ENCODE measurements around the gene TMEM235.

Gene TMEM235

DNA sequence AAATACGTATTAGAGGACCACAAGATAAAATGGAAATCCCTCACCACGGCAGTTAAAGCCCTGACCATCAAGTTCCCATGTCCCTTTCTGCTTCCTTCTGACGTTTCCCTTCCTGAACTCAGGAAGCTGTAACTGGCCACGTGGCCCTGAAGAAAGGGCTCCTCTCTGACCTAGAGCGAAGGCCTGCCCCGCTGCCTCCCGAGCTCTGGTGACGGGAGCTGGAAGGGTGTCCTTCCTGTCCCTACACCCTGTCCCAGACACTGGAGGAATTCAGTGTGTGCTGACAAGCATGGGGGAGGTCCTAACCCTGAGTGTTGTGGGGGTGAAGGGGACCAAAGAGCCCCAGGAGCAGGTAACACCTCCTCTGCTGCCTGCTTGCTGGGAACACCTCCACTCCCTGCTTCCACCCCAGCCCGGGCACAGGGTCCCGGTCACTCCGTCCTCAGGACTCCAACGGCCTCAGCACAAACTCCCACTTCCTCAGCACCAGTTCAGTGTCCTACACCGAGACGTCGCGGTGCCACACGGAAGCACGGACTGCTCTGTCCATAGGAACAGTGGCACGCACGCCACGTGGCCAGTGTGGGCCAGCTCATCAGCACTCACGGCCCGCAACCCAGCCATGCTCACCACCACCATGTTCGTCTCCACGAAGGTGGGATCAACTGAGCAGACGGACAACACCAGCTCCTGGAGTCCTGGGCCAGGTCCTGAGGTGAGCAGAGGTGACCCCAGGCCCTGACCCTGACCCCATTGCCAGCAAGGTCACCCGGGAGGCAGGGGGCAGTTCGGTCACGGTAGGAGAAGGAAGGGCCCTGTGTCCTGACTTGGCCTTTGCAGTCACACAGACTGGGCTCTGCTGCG is 16.9 kb downstream of the TMEM235 start:
- H3K4me3 ChIP-seq (ENCODE audit: low read depth, low read length) = no peak overlapping the region
- H3K27ac ChIP-seq (ENCODE audit: extremely low read depth, low read depth, low read length) = no peak overlapping the region
- ChIA-PET CTCF (interaction anchor here (0.5 to 6.1 kb wide), 8 partner anchors 11 to 902 kb away, joined by 3 to 60 read pairs (median 4); no protein-coding TSS in a partner anchor), POLR2A (interaction anchor here (0.8 kb wide), 1 partner anchor 81 kb away, joined by 3 read pairs; no protein-coding TSS in a partner anchor)
- TF ChIP-seq ZNF354C (tag by site-specific recombination; IDR thresholded peaks at IDR 0.05; ENCODE audit: borderline replicate concordance, low read depth) (no peak), ZNF341 (tag by site-specific recombination; IDR thresholded peaks at IDR 0.05; ENCODE audit: low read depth) (no peak), ZNF202 (tag by site-specific recombination; IDR thresholded peaks at IDR 0.05; ENCODE audit: borderline replicate concordance) (no peak)
- TF ChIP-seq, protein P1, sequence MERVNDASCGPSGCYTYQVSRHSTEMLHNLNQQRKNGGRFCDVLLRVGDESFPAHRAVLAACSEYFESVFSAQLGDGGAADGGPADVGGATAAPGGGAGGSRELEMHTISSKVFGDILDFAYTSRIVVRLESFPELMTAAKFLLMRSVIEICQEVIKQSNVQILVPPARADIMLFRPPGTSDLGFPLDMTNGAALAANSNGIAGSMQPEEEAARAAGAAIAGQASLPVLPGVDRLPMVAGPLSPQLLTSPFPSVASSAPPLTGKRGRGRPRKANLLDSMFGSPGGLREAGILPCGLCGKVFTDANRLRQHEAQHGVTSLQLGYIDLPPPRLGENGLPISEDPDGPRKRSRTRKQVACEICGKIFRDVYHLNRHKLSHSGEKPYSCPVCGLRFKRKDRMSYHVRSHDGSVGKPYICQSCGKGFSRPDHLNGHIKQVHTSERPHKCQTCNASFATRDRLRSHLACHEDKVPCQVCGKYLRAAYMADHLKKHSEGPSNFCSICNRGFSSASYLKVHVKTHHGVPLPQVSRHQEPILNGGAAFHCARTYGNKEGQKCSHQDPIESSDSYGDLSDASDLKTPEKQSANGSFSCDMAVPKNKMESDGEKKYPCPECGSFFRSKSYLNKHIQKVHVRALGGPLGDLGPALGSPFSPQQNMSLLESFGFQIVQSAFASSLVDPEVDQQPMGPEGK (tag by site-specific recombination; IDR thresholded peaks at IDR 0.05) = no peak
- H3K9me3 ChIP-seq (ENCODE audit: control insufficient read depth, insufficient read depth, low read depth, low read length) = no peaks in the 10 kb centered on the region
- no peaks in the 10 kb centered on the region for H3K36me3 ChIP-seq (ENCODE audit: control insufficient read depth in 2 of 2, insufficient read depth in 1 of 2, low read length in 2 of 2)
- no peaks in the 10 kb centered on the region for H3K4me1 ChIP-seq (ENCODE audit: control insufficient read depth, insufficient read depth, low read length)

DNA sequence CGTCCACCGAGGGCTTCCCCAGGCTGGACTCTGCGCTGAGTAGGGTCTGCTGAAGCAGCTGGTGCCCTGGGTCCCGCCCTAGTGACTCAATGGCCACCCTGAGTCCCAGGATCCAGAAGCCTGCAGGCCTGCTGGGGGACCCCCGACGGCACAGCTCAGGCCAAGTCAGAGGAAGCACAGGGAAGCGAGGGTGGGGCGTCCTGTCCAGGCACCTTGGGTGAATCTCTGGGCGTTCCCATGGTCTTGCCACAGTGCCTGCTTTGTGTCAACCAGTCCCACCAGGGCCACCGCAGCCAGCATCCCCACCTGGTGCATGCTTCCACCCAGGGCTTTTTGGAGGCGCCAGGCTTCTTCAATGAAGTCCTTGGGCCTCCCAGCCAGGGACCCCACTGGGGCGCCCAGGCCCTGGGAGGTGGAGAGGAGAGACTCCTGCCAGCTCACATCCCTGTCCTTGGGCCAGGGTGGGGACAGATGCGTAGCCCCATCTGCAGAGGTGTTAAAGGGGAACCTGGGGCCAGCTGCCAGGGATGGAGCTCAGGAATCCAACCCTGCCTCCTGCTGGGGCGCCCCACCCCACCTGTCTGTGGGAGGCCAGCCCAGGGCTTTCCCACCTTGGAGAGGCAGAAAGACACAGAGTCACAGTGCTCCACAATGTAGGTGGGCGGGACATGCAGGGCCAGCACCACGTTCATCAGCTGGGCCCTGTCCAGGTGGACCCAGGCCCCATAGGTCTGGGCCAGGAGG is 17.8 kb downstream of the TMEM235 start:
- H3K27ac ChIP-seq (ENCODE audit: extremely low read depth, low read depth, low read length) = no peak overlapping the region
- no peaks in the 10 kb centered on the region for H3K9me3 ChIP-seq (ENCODE audit: control insufficient read depth, insufficient read depth, low read depth, low read length)
- CTCF ChIA-PET = interaction anchor here (0.5 to 6.1 kb wide), 22 partner anchors 12 to 833 kb away, joined by 3 to 60 read pairs (median 10); partner anchors contain the start of genes AFMID, BIRC5 and TK1
- no peak overlapping the region for H3K4me3 ChIP-seq (ENCODE audit: low read depth, low read length)
- no peaks in the 10 kb centered on the region for H3K36me3 ChIP-seq (ENCODE audit: control insufficient read depth in 2 of 2, insufficient read depth in 1 of 2, low read length in 2 of 2)
- H3K4me1 ChIP-seq (ENCODE audit: control insufficient read depth, insufficient read depth, low read length) = no peaks in the 10 kb centered on the region
- POLR2A ChIA-PET = interaction anchor here (0.8 to 1.4 kb wide), 2 partner anchors 23 to 82 kb away, joined by 3 to 4 read pairs; no protein-coding TSS in a partner anchor
- TF ChIP-seq ZNF560 (tag by site-specific recombination; IDR thresholded peaks at IDR 0.05; ENCODE audit: borderline replicate concordance) (no peak), GLIS2 (tag by site-specific recombination; IDR thresholded peaks at IDR 0.05) (0 out of 2 replicates have a peak, but pooled peaks have one; percentile 25), ZNF768 (tag by site-specific recombination; IDR thresholded peaks at IDR 0.05) (no peak), GLIS1 (tag by site-specific recombination; IDR thresholded peaks at IDR 0.05) (peak; percentile 98), ZNF548 (tag by site-specific recombination; IDR thresholded peaks at IDR 0.05) (no peak), ZNF654 (tag by site-specific recombination; IDR thresholded peaks at IDR 0.05; ENCODE audit: low read depth) (no peak), ZNF350 (tag by site-specific recombination; IDR thresholded peaks at IDR 0.05) (no peak), SETDB1 (IDR thresholded peaks at IDR 0.05; ENCODE audit: insufficient read length, low read length) (no peak), ZNF138 (tag by site-specific recombination; IDR thresholded peaks at IDR 0.05; ENCODE audit: borderline replicate concordance) (no peak), ZNF48 (tag by site-specific recombination; IDR thresholded peaks at IDR 0.05) (no peak), ZNF19 (tag by site-specific recombination; IDR thresholded peaks at IDR 0.05; ENCODE audit: low read depth) (no peak)
- TF ChIP-seq, protein P2, sequence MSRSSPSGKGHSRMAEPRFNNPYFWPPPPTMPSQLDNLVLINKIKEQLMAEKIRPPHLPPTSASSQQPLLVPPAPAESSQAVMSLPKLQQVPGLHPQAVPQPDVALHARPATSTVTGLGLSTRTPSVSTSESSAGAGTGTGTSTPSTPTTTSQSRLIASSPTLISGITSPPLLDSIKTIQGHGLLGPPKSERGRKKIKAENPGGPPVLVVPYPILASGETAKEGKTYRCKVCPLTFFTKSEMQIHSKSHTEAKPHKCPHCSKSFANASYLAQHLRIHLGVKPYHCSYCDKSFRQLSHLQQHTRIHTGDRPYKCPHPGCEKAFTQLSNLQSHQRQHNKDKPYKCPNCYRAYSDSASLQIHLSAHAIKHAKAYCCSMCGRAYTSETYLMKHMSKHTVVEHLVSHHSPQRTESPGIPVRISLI (tag by site-specific recombination; IDR thresholded peaks at IDR 0.05) = no peak
- TF ChIP-seq, protein P3, sequence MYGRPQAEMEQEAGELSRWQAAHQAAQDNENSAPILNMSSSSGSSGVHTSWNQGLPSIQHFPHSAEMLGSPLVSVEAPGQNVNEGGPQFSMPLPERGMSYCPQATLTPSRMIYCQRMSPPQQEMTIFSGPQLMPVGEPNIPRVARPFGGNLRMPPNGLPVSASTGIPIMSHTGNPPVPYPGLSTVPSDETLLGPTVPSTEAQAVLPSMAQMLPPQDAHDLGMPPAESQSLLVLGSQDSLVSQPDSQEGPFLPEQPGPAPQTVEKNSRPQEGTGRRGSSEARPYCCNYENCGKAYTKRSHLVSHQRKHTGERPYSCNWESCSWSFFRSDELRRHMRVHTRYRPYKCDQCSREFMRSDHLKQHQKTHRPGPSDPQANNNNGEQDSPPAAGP (tag by site-specific recombination; IDR thresholded peaks at IDR 0.05) = no peak
- TF ChIP-seq, protein P4, sequence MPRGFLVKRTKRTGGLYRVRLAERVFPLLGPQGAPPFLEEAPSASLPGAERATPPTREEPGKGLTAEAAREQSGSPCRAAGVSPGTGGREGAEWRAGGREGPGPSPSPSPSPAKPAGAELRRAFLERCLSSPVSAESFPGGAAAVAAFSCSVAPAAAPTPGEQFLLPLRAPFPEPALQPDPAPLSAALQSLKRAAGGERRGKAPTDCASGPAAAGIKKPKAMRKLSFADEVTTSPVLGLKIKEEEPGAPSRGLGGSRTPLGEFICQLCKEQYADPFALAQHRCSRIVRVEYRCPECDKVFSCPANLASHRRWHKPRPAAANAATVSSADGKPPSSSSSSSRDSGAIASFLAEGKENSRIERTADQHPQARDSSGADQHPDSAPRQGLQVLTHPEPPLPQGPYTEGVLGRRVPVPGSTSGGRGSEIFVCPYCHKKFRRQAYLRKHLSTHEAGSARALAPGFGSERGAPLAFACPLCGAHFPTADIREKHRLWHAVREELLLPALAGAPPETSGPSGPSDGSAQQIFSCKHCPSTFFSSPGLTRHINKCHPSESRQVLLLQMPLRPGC (tag by site-specific recombination; IDR thresholded peaks at IDR 0.05) = no peak
- TF ChIP-seq, protein P5, sequence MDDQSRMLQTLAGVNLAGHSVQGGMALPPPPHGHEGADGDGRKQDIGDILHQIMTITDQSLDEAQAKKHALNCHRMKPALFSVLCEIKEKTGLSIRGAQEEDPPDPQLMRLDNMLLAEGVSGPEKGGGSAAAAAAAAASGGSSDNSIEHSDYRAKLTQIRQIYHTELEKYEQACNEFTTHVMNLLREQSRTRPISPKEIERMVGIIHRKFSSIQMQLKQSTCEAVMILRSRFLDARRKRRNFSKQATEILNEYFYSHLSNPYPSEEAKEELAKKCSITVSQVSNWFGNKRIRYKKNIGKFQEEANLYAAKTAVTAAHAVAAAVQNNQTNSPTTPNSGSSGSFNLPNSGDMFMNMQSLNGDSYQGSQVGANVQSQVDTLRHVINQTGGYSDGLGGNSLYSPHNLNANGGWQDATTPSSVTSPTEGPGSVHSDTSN (CRISPR knock-in tag; IDR thresholded peaks at IDR 0.05) = no peak
- TF ChIP-seq, protein P6, sequence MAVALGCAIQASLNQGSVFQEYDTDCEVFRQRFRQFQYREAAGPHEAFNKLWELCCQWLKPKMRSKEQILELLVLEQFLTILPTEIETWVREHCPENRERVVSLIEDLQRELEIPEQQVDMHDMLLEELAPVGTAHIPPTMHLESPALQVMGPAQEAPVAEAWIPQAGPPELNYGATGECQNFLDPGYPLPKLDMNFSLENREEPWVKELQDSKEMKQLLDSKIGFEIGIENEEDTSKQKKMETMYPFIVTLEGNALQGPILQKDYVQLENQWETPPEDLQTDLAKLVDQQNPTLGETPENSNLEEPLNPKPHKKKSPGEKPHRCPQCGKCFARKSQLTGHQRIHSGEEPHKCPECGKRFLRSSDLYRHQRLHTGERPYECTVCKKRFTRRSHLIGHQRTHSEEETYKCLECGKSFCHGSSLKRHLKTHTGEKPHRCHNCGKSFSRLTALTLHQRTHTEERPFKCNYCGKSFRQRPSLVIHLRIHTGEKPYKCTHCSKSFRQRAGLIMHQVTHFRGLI (tag by site-specific recombination; IDR thresholded peaks at IDR 0.05) = no peak
- TF ChIP-seq, protein P7, sequence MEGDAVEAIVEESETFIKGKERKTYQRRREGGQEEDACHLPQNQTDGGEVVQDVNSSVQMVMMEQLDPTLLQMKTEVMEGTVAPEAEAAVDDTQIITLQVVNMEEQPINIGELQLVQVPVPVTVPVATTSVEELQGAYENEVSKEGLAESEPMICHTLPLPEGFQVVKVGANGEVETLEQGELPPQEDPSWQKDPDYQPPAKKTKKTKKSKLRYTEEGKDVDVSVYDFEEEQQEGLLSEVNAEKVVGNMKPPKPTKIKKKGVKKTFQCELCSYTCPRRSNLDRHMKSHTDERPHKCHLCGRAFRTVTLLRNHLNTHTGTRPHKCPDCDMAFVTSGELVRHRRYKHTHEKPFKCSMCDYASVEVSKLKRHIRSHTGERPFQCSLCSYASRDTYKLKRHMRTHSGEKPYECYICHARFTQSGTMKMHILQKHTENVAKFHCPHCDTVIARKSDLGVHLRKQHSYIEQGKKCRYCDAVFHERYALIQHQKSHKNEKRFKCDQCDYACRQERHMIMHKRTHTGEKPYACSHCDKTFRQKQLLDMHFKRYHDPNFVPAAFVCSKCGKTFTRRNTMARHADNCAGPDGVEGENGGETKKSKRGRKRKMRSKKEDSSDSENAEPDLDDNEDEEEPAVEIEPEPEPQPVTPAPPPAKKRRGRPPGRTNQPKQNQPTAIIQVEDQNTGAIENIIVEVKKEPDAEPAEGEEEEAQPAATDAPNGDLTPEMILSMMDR (tag by site-specific recombination; IDR thresholded peaks at IDR 0.05) = no peak

Measured in HEK293 (cell line).